Prostate gland (tissue), 2 donors: Measurements from ENCODE around the gene ATAT1. TPM values are rescaled to one million over a fixed set of nuclear protein-coding genes. Genes with fewer than 3 reads are reported as not detected.

Experiments used
- DNase-seq: peaks from one replicate; pipeline ENCODE4 v3.0.0-alpha.2; 2019; ENCODE audit warnings: low spot score
- H3K27ac ChIP-seq, 2 donors: fragments of 200-600 bp; sonication (generic); 2 replicates each; pipeline ENCODE4 v1.5.1; 2017 to 2019
- H3K27me3 ChIP-seq: fragments of 200-600 bp; sonication (generic); replicated peaks from 2 replicates; pipeline ENCODE4 v1.5.1; 2019; ENCODE audit not compliant: insufficient read depth
- H3K36me3 ChIP-seq, 2 donors: fragments of 200-600 bp; sonication (generic); 1 replicate in 1 of 2; 2 replicates in 1 of 2; pipeline versions ENCODE4 v1.5.1 to v1.8.1; 2017 to 2019
- H3K4me1 ChIP-seq: fragments of 200-600 bp; sonication (generic); replicated peaks from 2 replicates; pipeline ENCODE4 v1.5.1; 2019
- H3K4me3 ChIP-seq, 2 donors: fragments of 200-600 bp; sonication (generic); 2 replicates each; pipeline ENCODE4 v1.5.1; 2017 to 2019
- H3K9me3 ChIP-seq: fragments of 200-600 bp; sonication (generic); 2 replicates; pipeline ENCODE4 v1.5.1; 2017
- POLR2A ChIP-seq: fragments of 450-650 bp; IDR thresholded peaks from one replicate; pipeline ENCODE4 v1.6.1; 2016; ENCODE audit warnings: antibody characterized with exemption, mild to moderate bottlenecking
- POLR2AphosphoS5 ChIP-seq: sonication (generic); formaldehyde crosslinking; IDR thresholded peaks from one replicate; pipeline ENCODE4 v1.6.1; 2017; ENCODE audit warnings: antibody characterized with exemption
- WGBS: methylation state at CpG from one replicate; pipeline ENCODE4 v1.1.5; 2018; 5-methylcytosine and 5-hydroxymethylcytosine counted together
- intact Hi-C: fragments of 100-400 bp; cut with DNase I; formaldehyde crosslinking; loops from one replicate; pipeline ENCODE4 v1.14.2; 2022
- total RNA-seq, 2 donors: library from RNA; depleted of rRNA; stranded (reverse); fragments of >200 nt; gene quantifications; one replicate each; pipeline ENCODE4 v1.1.0, GENCODE V29; 2016
- TF ChIP-seq, protein P1 (sequence below), 4 experiments: fragments of 200-600 bp in 2 of 4; fragments of 450-650 bp in 2 of 4; sonication (generic) in 2 of 4; IDR thresholded peaks; 1 replicate in 3 of 4; 2 replicates in 1 of 4; pipeline ENCODE4 v1.5.1; 2016 to 2019; ENCODE audit warnings: antibody characterized with exemption in 4 of 4, mild to moderate bottlenecking in 2 of 4, moderate library complexity in 2 of 4

Gene ATAT1
- total RNA-seq, 2 donors from 2014 or later: 8.7 to 11.0 TPM

GRCh38 chr6:30603961-30604360 is 22.7 kb upstream of the ATAT1 start:
- 96% methylated on average over 13 of the region's 13 CpGs for WGBS
- intact Hi-C loops: no loop called here
- Histone ChIP-seq H3K9me3 (no peaks in the 10 kb centered on the region), H3K36me3 (peaks cover 37 to 44% of the 10 kb centered on the region in 2 donors), H3K4me1 (no peaks in the 10 kb centered on the region), H3K27me3 (no peaks in the 10 kb centered on the region), H3K4me3 (no peak overlapping the region), H3K27ac (no peak overlapping the region)
- no peak for DNase-seq
- TF ChIP-seq, protein P1, sequence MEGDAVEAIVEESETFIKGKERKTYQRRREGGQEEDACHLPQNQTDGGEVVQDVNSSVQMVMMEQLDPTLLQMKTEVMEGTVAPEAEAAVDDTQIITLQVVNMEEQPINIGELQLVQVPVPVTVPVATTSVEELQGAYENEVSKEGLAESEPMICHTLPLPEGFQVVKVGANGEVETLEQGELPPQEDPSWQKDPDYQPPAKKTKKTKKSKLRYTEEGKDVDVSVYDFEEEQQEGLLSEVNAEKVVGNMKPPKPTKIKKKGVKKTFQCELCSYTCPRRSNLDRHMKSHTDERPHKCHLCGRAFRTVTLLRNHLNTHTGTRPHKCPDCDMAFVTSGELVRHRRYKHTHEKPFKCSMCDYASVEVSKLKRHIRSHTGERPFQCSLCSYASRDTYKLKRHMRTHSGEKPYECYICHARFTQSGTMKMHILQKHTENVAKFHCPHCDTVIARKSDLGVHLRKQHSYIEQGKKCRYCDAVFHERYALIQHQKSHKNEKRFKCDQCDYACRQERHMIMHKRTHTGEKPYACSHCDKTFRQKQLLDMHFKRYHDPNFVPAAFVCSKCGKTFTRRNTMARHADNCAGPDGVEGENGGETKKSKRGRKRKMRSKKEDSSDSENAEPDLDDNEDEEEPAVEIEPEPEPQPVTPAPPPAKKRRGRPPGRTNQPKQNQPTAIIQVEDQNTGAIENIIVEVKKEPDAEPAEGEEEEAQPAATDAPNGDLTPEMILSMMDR (IDR thresholded peaks at IDR 0.05): no peak
- TF ChIP-seq POLR2A (no peak), POLR2AphosphoS5 (no peak)

DNA sequence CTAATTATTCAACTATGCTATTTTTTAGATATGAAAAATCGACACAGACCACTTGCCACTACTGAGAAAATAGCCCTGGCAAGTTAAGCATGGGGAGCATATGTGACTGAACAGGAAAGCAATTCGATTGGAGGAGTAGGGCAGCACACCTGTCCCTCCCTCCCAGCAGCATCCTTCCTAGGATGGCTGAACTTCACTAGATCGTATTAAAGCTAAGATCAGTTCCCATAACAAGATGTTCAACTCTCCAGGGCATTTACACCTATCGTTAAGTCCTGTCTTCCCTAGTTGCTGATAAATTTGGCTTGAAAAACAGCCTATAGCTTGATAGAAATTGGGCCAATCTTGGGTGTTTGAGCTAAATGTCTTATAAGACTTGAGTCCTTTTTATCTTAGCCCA is 16.6 kb upstream of the ATAT1 start:
- no peak overlapping the region for H3K4me3 ChIP-seq
- peaks cover 5% of the 10 kb centered on the region for H3K4me1 ChIP-seq
- H3K27ac ChIP-seq: no peak overlapping the region
- intact Hi-C loops: no loop called here
- no peak for DNase-seq
- H3K36me3 ChIP-seq: peaks cover 11 to 14% of the 10 kb centered on the region in 2 donors
- TF ChIP-seq POLR2AphosphoS5 (no peak), POLR2A (no peak)
- TF ChIP-seq, protein P1 (IDR thresholded peaks at IDR 0.05): no peak
- WGBS: 81% methylated on average over 4 of the region's 4 CpGs
- no peaks in the 10 kb centered on the region for H3K9me3 ChIP-seq
- no peaks in the 10 kb centered on the region for H3K27me3 ChIP-seq

- H3K9me3 ChIP-seq: no peaks in the 10 kb centered on the region
- no peaks in the 10 kb centered on the region for H3K27me3 ChIP-seq
- no peak for DNase-seq
- no peak overlapping the region for H3K4me3 ChIP-seq
- no peak for TF ChIP-seq POLR2AphosphoS5
- no peak for TF ChIP-seq POLR2A
- TF ChIP-seq, protein P1 (IDR thresholded peaks at IDR 0.05): no peak
- WGBS: 70% methylated on average over 9 of the region's 9 CpGs
- peaks cover 4 to 7% of the 10 kb centered on the region in 2 donors for H3K36me3 ChIP-seq
- no peak overlapping the region for H3K27ac ChIP-seq
- intact Hi-C loops: no loop called here
- peaks cover 5% of the 10 kb centered on the region for H3K4me1 ChIP-seq
Observed at GRCh38 chr6:30611150-30611855, 15.4 kb upstream of the ATAT1 start.

- WGBS: 72% methylated on average over 2 of the region's 2 CpGs
Observed at GRCh38 chr6:30611856-30612194, 14.8 kb upstream of the ATAT1 start.

More at GRCh38 chr6:30611856-30612194, 14.8 kb upstream of the ATAT1 start:
- Histone ChIP-seq H3K9me3 (no peaks in the 10 kb centered on the region), H3K4me1 (peaks cover 5% of the 10 kb centered on the region), H3K4me3 (no peak overlapping the region), H3K27me3 (no peaks in the 10 kb centered on the region), H3K27ac (no peak overlapping the region), H3K36me3 (peaks cover 6 to 8% of the 10 kb centered on the region in 2 donors)
- TF ChIP-seq POLR2AphosphoS5: no peak
- TF ChIP-seq POLR2A: no peak
- TF ChIP-seq, protein P1 (IDR thresholded peaks at IDR 0.05): no peak
- DNase-seq: no peak
- intact Hi-C loops: no loop called here
